Measurements from ENCODE around the gene YIF1A. TPM values are rescaled to one million over a fixed set of nuclear protein-coding genes. Genes with fewer than 3 reads are reported as not detected.

The YIF1A gene
- polyA plus RNA-seq, 2 of the 4 experiments (the other 2 are of a cell fraction): 79.7 to 99.7 TPM

GRCh38 chr11:66237867-66238266 lies 51.1 kb downstream of the YIF1A start:
- Histone ChIP-seq H3K9me3 (no peaks in the 10 kb centered on the region), H3K27ac (no peak overlapping the region), H3K4me1 (no peaks in the 10 kb centered on the region), H3K4me2 (no peak overlapping the region), H3K4me3 (no peak overlapping the region)
- ChIA-PET POLR2A (no interaction called here), CTCF (interaction anchor here (1.2 to 4.1 kb wide), 3 partner anchors 15 to 20 kb away, joined by 4 to 38 read pairs (median 6); no protein-coding TSS in a partner anchor)
- DNase-seq (ENCODE audit: low read depth in 1 of 2, low spot score in 1 of 2) (no peak), ATAC-seq (no peak), FAIRE-seq (no peak)
- TF ChIP-seq BCL3 (IDR thresholded peaks at IDR 0.05): no peak
- no peak for TF ChIP-seq TP53 (CRISPR knock-in tag; IDR thresholded peaks at IDR 0.05)
- no peak for TF ChIP-seq RFX5 (IDR thresholded peaks at IDR 0.05)
- TF ChIP-seq PBX3 (IDR thresholded peaks at IDR 0.05): no peak
- 86% methylated on average over 6 of the region's 6 CpGs for WGBS (ENCODE audit: missing lambda C conversion rate)

- H3K4me3 ChIP-seq: no peak overlapping the region
- ChIA-PET POLR2A (no interaction called here), CTCF (interaction anchor here (1.0 to 4.1 kb wide), 3 partner anchors 10 to 13 kb away, joined by 3 to 38 read pairs (median 13); no protein-coding TSS in a partner anchor)
- no peak overlapping the region for H3K27ac ChIP-seq
- FAIRE-seq (no peak), DNase-seq (ENCODE audit: low read depth in 1 of 2, low spot score in 1 of 2) (no peak), ATAC-seq (no peak)
- H3K9me3 ChIP-seq: no peaks in the 10 kb centered on the region
- TF ChIP-seq PHF8 (IDR thresholded peaks at IDR 0.05; ENCODE audit: borderline replicate concordance, low read depth) (no peak), HMGXB4 (CRISPR knock-in tag; IDR thresholded peaks at IDR 0.05; ENCODE audit: borderline replicate concordance) (no peak), USF2 (IDR thresholded peaks at IDR 0.05) (no peak), EP300 (IDR thresholded peaks at IDR 0.05) (no peak), MAFK (IDR thresholded peaks at IDR 0.05; ENCODE audit: partially characterized antibody) (no peak), GATA3 (IDR thresholded peaks at IDR 0.05; ENCODE audit: borderline replicate concordance) (no peak), HOXA7 (CRISPR knock-in tag; IDR thresholded peaks at IDR 0.05) (no peak), RNF2 (IDR thresholded peaks at IDR 0.05; ENCODE audit: borderline replicate concordance, low read depth) (no peak), SMC3 (IDR thresholded peaks at IDR 0.05) (no peak), ELK1 (IDR thresholded peaks at IDR 0.05; ENCODE audit: low read depth, low read length) (no peak), CHD4 (IDR thresholded peaks at IDR 0.05; ENCODE audit: borderline replicate concordance) (no peak), CTCF (IDR thresholded peaks at IDR 0.05) (no peak)
- WGBS (ENCODE audit: missing lambda C conversion rate): 90% methylated on average over 11 of the region's 11 CpGs
- no peak overlapping the region for H3K4me2 ChIP-seq
- no peaks in the 10 kb centered on the region for H3K4me1 ChIP-seq
Measured at GRCh38 chr11:66235141-66235540, 53.8 kb downstream of the YIF1A start.

Other genes starting within 250 kb of the YIF1A start
- gene GAL3ST3, start 240.0 kb downstream of the YIF1A start, polyA plus RNA-seq (2011; rRNA removed): not detected in 2 replicates
- not detected in 3 replicates for gene GAL3ST3, start 240.0 kb downstream of the YIF1A start, polyA plus RNA-seq (2017; fragmentation: RNase III; extraction: RNeasy Plus Mini Kit Qiagen cat#74134 plus additional on column Dnase treatment)
- gene SF3B2, start 236.8 kb downstream of the YIF1A start, polyA plus RNA-seq (2011; rRNA removed): 107 and 108 TPM in 2 replicates
- 169 to 184 TPM (median 182 TPM) in 3 replicates for gene SF3B2, start 236.8 kb downstream of the YIF1A start, polyA plus RNA-seq (2017; fragmentation: RNase III; extraction: RNeasy Plus Mini Kit Qiagen cat#74134 plus additional on column Dnase treatment)
- 48.2 and 71.7 TPM in 2 replicates for gene PACS1, start 218.9 kb downstream of the YIF1A start, polyA plus RNA-seq (2011; rRNA removed)
- 49.4 to 64.0 TPM (median 59.1 TPM) in 3 replicates for gene PACS1, start 218.9 kb downstream of the YIF1A start, polyA plus RNA-seq (2017; fragmentation: RNase III; extraction: RNeasy Plus Mini Kit Qiagen cat#74134 plus additional on column Dnase treatment)
- 13.7 and 13.8 TPM in 2 replicates for gene KLC2, start 31.4 kb downstream of the YIF1A start, polyA plus RNA-seq (2011; rRNA removed)
- 35.1 to 35.8 TPM (median 35.2 TPM) in 3 replicates for gene KLC2, start 31.4 kb downstream of the YIF1A start, polyA plus RNA-seq (2017; fragmentation: RNase III; extraction: RNeasy Plus Mini Kit Qiagen cat#74134 plus additional on column Dnase treatment)
- gene RAB1B, start 20.5 kb downstream of the YIF1A start, polyA plus RNA-seq (2011; rRNA removed): 87.8 and 104 TPM in 2 replicates
- 141 to 149 TPM (median 147 TPM) in 3 replicates for gene RAB1B, start 20.5 kb downstream of the YIF1A start, polyA plus RNA-seq (2017; fragmentation: RNase III; extraction: RNeasy Plus Mini Kit Qiagen cat#74134 plus additional on column Dnase treatment)
- 0.95 and 0.98 TPM in 2 replicates for gene CNIH2, start 11.0 kb downstream of the YIF1A start, polyA plus RNA-seq (2011; rRNA removed)
- 1.1 to 1.5 TPM (median 1.3 TPM) in 3 replicates for gene CNIH2, start 11.0 kb downstream of the YIF1A start, polyA plus RNA-seq (2017; fragmentation: RNase III; extraction: RNeasy Plus Mini Kit Qiagen cat#74134 plus additional on column Dnase treatment)
- gene TMEM151A, start 2.8 kb upstream of the YIF1A start, polyA plus RNA-seq (2011; rRNA removed): 0.44 and 0.62 TPM in 2 replicates
- 1.3 to 1.8 TPM (median 1.6 TPM) in 3 replicates for gene TMEM151A, start 2.8 kb upstream of the YIF1A start, polyA plus RNA-seq (2017; fragmentation: RNase III; extraction: RNeasy Plus Mini Kit Qiagen cat#74134 plus additional on column Dnase treatment)
- 0.03 TPM in 1 of 2 replicates, not detected in the other for gene CD248, start 27.9 kb upstream of the YIF1A start, polyA plus RNA-seq (2011; rRNA removed)
- gene CD248, start 27.9 kb upstream of the YIF1A start, polyA plus RNA-seq (2017; fragmentation: RNase III; extraction: RNeasy Plus Mini Kit Qiagen cat#74134 plus additional on column Dnase treatment): not detected in 3 replicates
- 2.0 and 2.3 TPM in 2 replicates for gene RIN1, start 47.3 kb upstream of the YIF1A start, polyA plus RNA-seq (2011; rRNA removed)
- gene RIN1, start 47.3 kb upstream of the YIF1A start, polyA plus RNA-seq (2017; fragmentation: RNase III; extraction: RNeasy Plus Mini Kit Qiagen cat#74134 plus additional on column Dnase treatment): 9.3 to 10.6 TPM (median 9.7 TPM) in 3 replicates
- 47.4 and 56.2 TPM in 2 replicates for gene BRMS1, start 56.0 kb upstream of the YIF1A start, polyA plus RNA-seq (2011; rRNA removed)
- 87.5 to 90.8 TPM (median 89.9 TPM) in 3 replicates for gene BRMS1, start 56.0 kb upstream of the YIF1A start, polyA plus RNA-seq (2017; fragmentation: RNase III; extraction: RNeasy Plus Mini Kit Qiagen cat#74134 plus additional on column Dnase treatment)
- 11.0 and 12.2 TPM in 2 replicates for gene B4GAT1, start 58.5 kb upstream of the YIF1A start, polyA plus RNA-seq (2011; rRNA removed)
- 15.3 to 18.7 TPM (median 18.0 TPM) in 3 replicates for gene B4GAT1, start 58.5 kb upstream of the YIF1A start, polyA plus RNA-seq (2017; fragmentation: RNase III; extraction: RNeasy Plus Mini Kit Qiagen cat#74134 plus additional on column Dnase treatment)
- 2.6 and 3.9 TPM in 2 replicates for gene SLC29A2, start 82.6 kb upstream of the YIF1A start, polyA plus RNA-seq (2011; rRNA removed)
- 4.3 to 7.6 TPM (median 6.4 TPM) in 3 replicates for gene SLC29A2, start 82.6 kb upstream of the YIF1A start, polyA plus RNA-seq (2017; fragmentation: RNase III; extraction: RNeasy Plus Mini Kit Qiagen cat#74134 plus additional on column Dnase treatment)
- not detected in 2 replicates for gene NPAS4, start 131.9 kb upstream of the YIF1A start, polyA plus RNA-seq (2011; rRNA removed)
- 0.03 TPM in 1 of 3 replicates, not detected in the others for gene NPAS4, start 131.9 kb upstream of the YIF1A start, polyA plus RNA-seq (2017; fragmentation: RNase III; extraction: RNeasy Plus Mini Kit Qiagen cat#74134 plus additional on column Dnase treatment)
- 62.9 and 70.1 TPM in 2 replicates for gene MRPL11, start 149.7 kb upstream of the YIF1A start, polyA plus RNA-seq (2011; rRNA removed)
- 71.9 to 73.8 TPM (median 73.5 TPM) in 3 replicates for gene MRPL11, start 149.7 kb upstream of the YIF1A start, polyA plus RNA-seq (2017; fragmentation: RNase III; extraction: RNeasy Plus Mini Kit Qiagen cat#74134 plus additional on column Dnase treatment)
- 2.3 and 2.7 TPM in 2 replicates for gene PELI3, start 177.8 kb upstream of the YIF1A start, polyA plus RNA-seq (2011; rRNA removed)
- gene PELI3, start 177.8 kb upstream of the YIF1A start, polyA plus RNA-seq (2017; fragmentation: RNase III; extraction: RNeasy Plus Mini Kit Qiagen cat#74134 plus additional on column Dnase treatment): 4.4 to 5.7 TPM (median 5.6 TPM) in 3 replicates
- gene DPP3, start 191.3 kb upstream of the YIF1A start, polyA plus RNA-seq (2011; rRNA removed): 52.2 TPM in 2 replicates
- gene DPP3, start 191.3 kb upstream of the YIF1A start, polyA plus RNA-seq (2017; fragmentation: RNase III; extraction: RNeasy Plus Mini Kit Qiagen cat#74134 plus additional on column Dnase treatment): 70.5 to 71.7 TPM (median 71.1 TPM) in 3 replicates
- 12.5 and 14.7 TPM in 2 replicates for gene BBS1, start 221.5 kb upstream of the YIF1A start, polyA plus RNA-seq (2011; rRNA removed)
- gene BBS1, start 221.5 kb upstream of the YIF1A start, polyA plus RNA-seq (2017; fragmentation: RNase III; extraction: RNeasy Plus Mini Kit Qiagen cat#74134 plus additional on column Dnase treatment): 10.9 to 13.4 TPM (median 12.5 TPM) in 3 replicates